ENCODE data around the gene SELENOO.

SELENOO gene

DNA sequence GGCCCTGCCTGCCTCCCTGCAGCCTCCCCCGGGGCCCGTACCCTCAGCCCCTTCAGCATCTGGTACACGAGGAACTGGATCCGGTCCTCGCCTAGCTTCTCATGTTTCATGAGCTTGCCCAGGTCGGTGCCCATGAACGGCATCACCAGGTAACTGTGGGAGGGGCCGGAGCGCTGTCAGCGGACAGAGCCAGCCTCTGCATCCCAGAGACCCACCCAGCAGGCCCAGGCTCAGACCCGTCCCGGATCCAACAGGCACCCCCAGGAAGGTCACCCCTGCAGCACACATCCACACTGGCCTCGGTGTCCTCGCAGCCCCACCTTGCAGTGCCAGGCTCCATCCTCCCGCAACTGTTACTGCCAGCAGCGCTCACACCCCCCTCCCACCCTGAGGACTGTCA, 56.2 kb downstream of the SELENOO start:
- no peak for DNase-seq

DNA sequence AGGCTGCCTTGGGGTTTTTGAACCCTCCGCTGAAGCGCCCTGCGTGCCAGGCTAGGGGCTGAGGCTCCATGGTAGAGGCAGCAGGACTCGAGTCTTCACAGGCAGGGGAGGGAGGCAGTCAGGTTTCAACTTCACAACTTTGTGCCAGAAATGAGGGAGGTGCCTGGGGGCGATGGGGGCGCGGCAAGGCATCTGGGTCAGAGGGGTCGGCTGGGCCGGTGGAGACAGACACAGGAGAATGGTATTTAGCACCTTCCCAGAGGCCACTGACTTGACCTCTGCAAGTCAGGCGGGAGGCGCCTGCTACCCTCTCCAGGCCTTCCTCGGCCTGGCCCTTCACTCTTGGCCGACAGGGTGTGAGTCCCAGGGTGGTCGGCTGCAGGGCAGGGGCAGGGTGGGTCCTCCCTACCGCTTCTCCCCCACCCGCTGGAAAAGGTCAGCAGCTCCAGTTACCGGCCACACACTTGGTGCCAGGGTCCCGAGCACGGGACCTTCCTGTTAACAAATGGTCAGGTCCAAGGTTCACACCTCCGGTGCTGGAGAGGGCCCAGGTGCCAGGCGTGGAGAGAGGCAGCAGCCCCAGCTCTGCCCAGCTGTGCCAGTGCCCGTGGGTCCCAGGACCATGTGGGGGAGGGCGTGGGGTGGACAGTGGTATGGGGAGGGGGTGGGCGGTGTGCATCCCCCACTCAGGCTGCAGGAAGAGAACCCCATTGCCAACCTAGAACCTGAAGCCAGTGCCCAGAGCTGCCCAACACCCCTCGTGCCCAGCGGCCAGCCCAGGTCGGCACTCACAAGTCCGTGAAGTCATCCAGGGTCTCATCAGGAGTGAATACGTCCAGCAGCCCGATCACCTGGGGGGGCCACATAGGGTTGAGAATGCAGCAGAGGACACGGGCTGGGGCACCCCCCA, 56.9 kb downstream of the SELENOO start:
- DNase-seq: no peak

DNA sequence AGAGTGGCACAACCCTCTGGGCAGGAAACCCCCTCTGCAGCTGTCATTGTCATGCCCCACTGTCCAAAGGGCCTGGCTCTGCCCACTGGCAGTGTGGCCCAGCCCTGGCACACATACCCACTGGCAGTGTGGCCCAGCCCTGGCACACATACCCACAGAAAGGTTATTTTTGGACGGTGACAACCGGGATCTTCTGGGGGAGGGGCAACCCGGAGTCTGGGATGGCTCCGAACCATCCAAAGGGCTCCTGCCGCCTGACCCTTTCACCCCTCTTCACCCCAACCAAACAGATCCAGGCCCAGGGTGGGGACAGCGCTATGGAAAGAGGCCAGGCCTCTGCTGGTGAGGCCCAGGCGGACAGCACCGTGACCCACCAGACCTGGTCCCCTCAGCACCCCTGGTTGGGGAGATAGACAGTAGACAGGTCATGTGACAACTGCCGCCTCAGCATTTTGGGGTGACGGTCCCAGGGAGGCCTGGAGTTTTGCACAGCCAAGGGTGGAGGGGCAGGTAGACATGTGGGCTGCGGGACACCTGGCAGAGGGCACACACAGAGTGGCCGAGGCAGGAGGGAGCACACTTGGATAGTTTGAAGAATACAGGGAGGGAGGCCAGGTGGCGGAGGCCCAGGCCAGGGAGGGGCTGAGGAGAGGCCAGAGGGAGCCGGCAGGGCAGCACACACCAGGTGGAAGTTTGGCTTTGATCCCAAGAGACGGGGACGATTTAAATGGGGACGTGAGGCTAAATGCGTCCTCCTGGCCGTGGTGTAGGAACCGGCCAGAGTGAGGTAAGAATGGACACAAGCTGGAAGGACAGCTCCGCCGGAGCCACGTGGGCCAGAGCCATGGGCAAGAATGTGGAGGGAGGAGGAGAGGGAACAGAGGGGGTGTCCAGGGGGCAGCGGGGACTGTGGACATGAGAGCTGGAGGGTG, 57.8 kb downstream of the SELENOO start:
- DNase-seq: no peak

DNA sequence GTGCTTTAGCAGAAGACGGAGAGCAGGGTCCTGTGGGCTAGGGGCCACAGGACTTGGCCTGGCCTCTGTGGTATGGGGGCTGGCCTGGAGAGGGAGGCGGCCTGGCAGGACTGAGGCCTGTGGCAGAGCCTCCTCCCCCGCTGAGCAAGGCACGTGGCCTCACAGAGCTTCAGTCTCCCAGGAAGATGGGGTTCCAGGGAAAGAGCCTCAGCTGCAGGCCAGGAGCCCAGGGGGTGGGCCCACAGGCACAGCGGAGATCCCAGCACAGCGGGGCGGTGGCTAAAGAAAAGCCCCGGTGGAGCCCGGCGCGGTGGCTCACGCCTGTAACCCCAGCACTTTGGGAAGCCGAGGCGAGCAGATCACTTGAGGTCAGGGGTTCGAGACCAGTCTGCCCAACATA, 58.5 kb downstream of the SELENOO start:
- no peak for DNase-seq

DNA sequence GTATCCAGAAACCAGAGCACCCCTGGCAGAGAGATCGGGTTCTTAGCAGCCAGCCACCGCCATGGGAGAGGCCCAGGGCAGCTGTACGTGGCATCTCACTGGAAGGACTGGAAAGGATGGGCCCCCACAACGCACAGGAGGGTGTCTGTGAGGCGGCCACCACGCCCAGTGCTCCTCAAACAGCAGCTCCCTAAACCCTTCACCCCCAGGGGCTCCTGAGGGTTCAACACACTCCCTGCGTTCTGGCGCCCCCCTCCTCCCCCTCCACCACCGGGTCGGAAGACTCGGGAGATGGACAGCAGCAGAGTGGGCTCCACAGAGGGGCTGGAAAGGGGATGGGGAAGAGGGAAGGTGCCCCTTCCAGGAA, 59.6 kb downstream of the SELENOO start:
- no peak for DNase-seq

DNA sequence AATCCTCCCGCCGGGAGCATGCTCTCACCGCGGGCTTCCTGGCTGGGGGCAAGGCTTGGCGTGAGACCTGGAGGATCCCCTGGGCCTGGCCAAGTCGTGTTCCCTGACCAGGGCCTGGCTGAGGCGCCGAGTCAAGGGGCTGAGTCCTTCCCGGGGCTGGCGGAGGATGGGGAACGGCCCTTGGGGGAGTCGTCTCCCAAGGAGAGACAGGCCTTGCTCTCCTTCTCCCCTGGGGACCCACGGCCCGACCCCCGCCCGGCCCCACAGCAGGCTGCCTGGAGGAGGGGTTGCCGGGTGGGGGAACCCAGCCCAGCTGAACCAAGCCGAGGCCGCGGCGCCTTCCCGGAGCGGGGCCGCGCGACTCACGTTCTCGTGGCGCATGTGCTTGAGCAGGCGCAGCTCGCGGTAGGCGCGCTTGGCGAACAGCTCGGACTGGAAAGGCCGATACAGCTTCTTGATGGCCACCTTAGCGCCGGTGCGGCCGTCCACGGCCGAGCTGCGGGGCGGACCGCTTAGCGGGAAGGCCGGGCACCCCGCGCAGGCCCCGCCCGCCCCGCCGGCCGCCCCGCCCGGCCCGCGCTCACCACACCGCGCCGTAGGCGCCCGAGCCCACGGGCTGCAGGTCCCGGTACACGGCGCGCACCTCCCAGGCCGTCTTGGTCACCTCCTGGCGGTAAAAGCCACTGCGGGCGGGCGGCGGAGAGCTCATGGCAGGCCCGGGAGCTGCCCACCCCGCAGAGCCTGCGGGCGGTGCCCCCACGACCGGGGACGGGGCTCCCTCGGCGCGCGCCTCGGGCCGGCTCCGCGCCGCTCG, 60.2 kb downstream of the SELENOO start:
- DNase-seq: peak; percentile 62

DNA sequence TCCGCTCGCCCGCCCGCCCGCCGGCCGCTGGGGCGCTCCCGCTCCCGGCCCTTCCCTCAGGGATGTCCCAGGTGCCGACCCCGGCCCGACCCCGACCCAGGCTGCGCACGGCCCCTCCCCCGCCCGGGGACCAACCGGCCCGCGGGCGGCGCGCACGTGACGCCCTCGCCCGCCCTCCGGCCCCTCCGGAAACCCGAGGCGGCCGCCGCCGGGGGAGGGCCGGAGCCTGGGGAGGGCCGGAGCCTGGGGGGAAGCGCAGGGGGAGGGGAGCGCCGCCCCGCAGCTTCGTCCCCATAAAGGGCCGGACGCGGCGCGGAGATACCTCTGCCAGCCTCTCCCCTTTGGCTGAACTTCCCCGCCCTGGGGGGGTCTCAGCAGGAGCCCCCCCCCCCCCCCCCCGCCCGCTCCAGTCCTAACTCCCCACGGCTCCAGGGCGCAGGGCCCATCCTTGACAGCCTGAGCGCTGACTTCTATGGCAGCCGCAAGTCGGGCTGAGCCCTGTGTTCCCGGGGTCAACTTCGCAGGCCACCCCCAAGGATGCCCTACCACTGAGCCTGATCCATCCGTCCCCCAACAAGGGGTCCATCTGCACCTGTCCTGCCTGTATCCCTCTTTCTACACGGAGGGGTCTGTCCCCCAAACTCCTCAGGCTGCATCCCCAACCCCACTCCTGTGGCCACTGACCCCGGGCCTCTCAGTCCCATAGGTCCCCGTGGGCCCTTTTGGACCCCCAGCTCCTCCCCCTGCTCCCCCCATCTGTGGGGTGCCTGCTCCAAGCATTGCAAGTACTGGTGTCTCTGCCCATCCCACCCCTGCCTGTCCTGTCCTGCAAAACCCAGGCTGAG, 61.0 kb downstream of the SELENOO start, which contains the start of gene MAPK12:
TSS of gene MAPK12 (minus strand) at position 69 of the 845 bp plus-strand sequence. CDS start 174 bp downstream, outside the sequence.
- no peak for DNase-seq

DNA sequence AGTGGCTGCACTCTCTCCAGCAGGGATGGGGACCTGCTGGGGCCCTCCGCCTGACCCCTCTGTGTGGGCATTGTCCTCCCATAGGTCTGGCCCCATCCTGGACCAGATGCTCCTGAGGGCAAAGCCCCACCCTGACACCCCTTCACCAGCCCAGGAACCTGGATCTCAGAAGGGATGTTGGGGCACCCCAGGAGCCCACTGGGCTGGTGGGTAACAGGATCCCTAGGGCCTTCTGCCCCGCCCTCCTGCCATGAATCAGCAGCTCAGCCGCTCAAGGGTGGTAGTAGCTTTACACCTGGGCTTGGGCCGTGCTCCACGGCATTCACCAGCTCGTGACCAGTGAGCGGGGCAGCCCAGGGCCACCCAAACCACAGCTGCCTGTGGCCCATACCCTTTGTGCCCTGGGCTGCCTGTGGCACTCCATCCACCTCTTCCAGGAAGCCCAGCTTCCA, 61.7 kb downstream of the SELENOO start:
- DNase-seq: no peak

DNA sequence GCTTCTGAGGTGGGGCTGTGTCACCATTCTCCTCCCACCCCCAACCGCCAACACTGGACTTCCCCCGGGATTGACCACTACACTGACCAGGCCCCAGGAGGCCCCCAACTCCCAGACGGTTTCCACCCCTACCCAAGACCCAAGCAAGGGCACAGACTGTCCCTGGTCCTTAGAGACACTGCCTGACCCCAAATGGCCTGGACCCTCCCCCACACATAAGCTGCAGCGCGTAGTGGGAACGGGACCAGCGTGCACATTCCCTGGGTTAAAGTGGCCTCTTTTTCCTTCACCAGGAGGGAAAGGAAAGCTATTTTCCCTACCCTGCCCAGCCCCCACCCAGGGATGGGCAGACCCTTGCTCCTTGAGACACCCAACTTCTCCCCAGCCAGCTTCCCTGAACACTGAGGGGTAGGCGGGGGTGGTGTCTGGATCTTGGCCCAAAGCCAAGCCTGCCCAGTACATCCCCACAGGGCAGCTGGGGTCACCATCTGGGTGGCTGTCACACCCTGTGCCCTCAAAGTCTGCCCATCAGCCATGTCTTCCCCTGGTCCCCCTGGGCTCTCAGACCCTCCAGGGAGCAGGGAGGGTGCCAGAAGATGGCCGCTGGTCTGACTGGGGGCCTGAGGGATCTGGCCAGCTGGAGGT, 62.3 kb downstream of the SELENOO start:
- DNase-seq: no peak

DNA sequence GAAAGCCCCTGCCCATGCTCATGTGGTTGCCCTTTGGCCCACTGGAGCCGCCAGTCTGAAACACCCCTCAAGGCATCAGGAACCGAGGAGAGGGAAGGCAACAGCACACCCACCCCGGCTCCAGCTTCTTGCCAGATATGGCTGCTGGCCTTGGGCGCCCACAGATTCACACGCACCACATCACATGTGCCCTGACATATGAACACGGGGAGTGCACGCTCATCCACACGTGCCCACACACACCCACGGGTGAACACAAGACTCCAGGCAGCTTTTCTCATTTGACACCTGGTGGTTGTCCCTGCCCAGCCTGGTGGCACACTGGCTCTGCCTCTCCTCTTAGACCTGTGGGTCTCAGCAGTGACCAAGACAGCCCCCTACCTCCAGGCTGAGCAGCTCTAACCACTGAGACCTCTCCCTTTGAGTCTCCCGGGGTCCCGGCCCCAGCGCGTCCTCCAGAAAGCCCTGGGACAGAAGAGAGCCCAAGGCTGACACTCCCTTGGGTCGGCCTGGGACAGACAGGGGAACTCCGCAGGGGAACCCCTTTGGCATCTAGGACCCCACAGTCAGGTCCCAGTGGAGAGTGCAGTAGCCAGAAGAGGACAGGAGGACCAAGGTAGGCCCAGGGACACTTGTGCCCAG, 63.4 kb downstream of the SELENOO start:
- no peak for DNase-seq

DNA sequence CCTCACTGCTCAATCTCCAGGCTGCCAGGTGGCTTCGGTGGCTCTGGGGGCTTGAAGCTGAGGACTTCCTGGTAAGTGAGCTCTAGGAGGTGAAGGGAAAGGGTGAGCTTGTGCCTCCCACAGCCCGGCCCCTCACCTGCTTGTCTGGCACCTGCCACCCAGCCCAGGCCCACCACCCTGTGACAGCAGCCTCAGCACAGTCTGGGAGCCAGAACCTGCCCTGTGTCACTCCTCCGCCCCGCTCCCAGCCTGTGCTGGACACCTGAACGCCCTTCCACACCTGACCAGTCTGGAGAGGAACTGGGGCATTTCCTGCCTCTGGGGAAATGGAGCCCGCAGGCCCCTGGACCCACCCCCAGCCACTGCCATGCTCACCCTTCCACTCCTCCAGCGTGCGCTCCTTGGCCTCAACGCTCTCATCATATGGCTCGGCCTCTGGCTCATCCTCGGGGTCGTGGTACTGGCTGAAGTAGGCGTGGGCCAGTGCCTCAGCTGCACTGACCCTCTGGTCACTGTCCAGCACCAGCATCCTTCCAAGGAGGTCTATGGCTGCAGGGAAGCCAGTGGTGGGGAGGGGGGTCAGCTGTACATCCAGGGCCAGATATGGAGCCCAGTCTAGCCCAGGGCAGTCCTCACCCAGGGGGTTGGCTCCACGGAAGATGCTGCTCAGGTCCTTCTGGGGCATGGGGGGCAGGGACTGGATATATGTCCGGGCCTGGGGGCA, 64.3 kb downstream of the SELENOO start:
- DNase-seq: no peak

DNA sequence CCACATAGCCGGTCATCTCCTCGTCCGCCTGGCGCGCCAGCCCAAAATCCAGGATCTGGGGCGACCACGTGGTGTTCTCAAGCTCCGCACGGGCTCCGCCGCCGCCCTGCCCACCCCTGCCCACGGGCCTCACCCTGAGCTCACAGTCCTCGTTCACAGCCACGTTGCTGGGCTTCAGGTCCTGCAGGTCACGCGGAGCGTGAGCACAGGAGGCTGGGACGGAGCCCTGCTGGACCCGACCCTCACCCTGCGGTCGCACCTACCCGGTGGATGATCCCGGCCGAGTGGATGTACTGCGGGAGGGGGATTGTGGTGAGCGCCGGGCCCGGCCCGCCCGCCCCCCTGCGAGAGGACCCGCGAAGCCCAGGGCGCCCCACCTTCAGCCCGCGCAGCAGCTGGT, 66.2 kb downstream of the SELENOO start:
- DNase-seq: no peak
